Esophagus muscularis mucosa (tissue), 3 donors: ENCODE results near the gene XRCC4.

Experiments
- POLR2A ChIP-seq: fragments of 450-650 bp; IDR thresholded peaks from one replicate; pipeline ENCODE4 v1.6.1; 2017; ENCODE audit warnings: antibody characterized with exemption, moderate library complexity, mild to moderate bottlenecking, low read depth
- POLR2AphosphoS5 ChIP-seq, 2 donors: sonication (generic); formaldehyde crosslinking; IDR thresholded peaks; one replicate each; pipeline ENCODE4 v1.6.1; 2017; ENCODE audit warnings: antibody characterized with exemption in 2 of 2
- TF ChIP-seq, protein P1 (sequence below), 3 experiments: fragments of 200-600 bp in 2 of 3; fragments of 450-650 bp in 1 of 3; sonication (generic) in 2 of 3; IDR thresholded peaks; one replicate each; pipeline ENCODE4 v1.5.1; 2017 to 2019; ENCODE audit warnings: antibody characterized with exemption in 3 of 3, mild to moderate bottlenecking in 2 of 3, moderate library complexity in 1 of 3

DNA sequence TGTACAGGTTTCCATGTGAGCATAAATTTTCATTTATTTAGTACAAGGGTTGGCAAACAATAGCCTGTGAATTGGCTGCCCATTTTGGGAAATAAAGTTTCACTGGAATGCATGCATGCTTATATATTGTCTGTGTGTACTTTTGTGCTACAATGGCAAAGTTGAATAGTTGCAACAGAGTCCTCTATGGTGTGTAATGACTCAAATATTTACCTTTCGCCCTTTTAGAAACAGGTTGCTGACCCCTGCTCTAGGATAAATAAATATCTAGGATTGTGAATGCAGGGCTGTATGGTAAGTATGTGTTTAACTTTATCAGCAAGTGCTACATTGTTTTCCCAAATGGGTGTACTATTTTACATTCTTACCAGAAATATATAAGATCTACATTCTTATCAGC lies 47.2 kb downstream of the XRCC4 start:
- TF ChIP-seq, protein P1, sequence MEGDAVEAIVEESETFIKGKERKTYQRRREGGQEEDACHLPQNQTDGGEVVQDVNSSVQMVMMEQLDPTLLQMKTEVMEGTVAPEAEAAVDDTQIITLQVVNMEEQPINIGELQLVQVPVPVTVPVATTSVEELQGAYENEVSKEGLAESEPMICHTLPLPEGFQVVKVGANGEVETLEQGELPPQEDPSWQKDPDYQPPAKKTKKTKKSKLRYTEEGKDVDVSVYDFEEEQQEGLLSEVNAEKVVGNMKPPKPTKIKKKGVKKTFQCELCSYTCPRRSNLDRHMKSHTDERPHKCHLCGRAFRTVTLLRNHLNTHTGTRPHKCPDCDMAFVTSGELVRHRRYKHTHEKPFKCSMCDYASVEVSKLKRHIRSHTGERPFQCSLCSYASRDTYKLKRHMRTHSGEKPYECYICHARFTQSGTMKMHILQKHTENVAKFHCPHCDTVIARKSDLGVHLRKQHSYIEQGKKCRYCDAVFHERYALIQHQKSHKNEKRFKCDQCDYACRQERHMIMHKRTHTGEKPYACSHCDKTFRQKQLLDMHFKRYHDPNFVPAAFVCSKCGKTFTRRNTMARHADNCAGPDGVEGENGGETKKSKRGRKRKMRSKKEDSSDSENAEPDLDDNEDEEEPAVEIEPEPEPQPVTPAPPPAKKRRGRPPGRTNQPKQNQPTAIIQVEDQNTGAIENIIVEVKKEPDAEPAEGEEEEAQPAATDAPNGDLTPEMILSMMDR (IDR thresholded peaks at IDR 0.05), result no peak
- no peak for TF ChIP-seq POLR2A
- no peak for TF ChIP-seq POLR2AphosphoS5 (IDR thresholded peaks at IDR 0.05)
